Astrocyte (in vitro differentiated cells and primary cell): ENCODE measurements around the gene KPNA5. TPM values are rescaled to one million over a fixed set of nuclear protein-coding genes. Genes with fewer than 3 reads are reported as not detected.

Source experiments
- DNase-seq: peaks from one replicate; pipeline ENCODE4 v3.0.0-alpha.2; 2010; ENCODE audit warnings: low read depth
- FAIRE-seq: peaks from 2 replicates; lab custom pipeline; 2011; peaks lifted over from hg19 to GRCh38; lab: Jason Lieb, UNC
- H2AFZ ChIP-seq: 2 replicates; pipeline ENCODE4 v1.6.0; 2012; ENCODE audit warnings: low read depth, low read length, inconsistent platforms
- H3K27ac ChIP-seq: 2 replicates; pipeline ENCODE4 v1.5.1; 2011; ENCODE audit warnings: low read depth, low read length, inconsistent platforms
- H3K27me3 ChIP-seq: 2 replicates; pipeline ENCODE4 v1.6.0; 2011; ENCODE audit warnings: low read length, inconsistent platforms; ENCODE audit not compliant: insufficient read depth
- H3K36me3 ChIP-seq: 2 replicates; pipeline ENCODE4 v1.5.1; 2011; ENCODE audit warnings: low read length, inconsistent platforms; ENCODE audit not compliant: insufficient read depth
- H3K4me1 ChIP-seq: 2 replicates; pipeline ENCODE4 v1.5.1; 2011; ENCODE audit warnings: low read length, inconsistent platforms; ENCODE audit not compliant: insufficient read depth
- H3K4me2 ChIP-seq: 2 replicates; pipeline ENCODE4 v1.6.0; 2012; ENCODE audit warnings: low read length, inconsistent platforms
- H3K4me3 ChIP-seq: 2 replicates; pipeline ENCODE4 v1.5.1; 2011; ENCODE audit warnings: low read depth, mild to moderate bottlenecking, low read length, inconsistent platforms; ENCODE audit not compliant: insufficient read depth
- H3K79me2 ChIP-seq: 2 replicates; pipeline ENCODE4 v1.6.0; 2012; ENCODE audit warnings: mild to moderate bottlenecking, low read length, inconsistent platforms; ENCODE audit not compliant: insufficient read depth
- H3K9ac ChIP-seq: 2 replicates; pipeline ENCODE4 v1.6.0; 2012; ENCODE audit warnings: mild to moderate bottlenecking, low read length, inconsistent platforms
- H3K9me3 ChIP-seq: 2 replicates; pipeline ENCODE4 v1.5.1; 2012; ENCODE audit warnings: low read depth, mild to moderate bottlenecking, low read length, inconsistent platforms; ENCODE audit not compliant: insufficient read depth
- H4K20me1 ChIP-seq: 2 replicates; pipeline ENCODE4 v1.6.0; 2012; ENCODE audit warnings: low read length, inconsistent platforms; ENCODE audit not compliant: insufficient read depth
- H3K27ac Mint-ChIP-seq: one replicate; pipeline ENCODE4 v1.8.0; 2021; ENCODE audit warnings: mild to moderate bottlenecking, mixed read lengths; ENCODE audit not compliant: unreplicated experiment
- H3K27me3 Mint-ChIP-seq: one replicate; pipeline ENCODE4 v1.8.0; 2021; ENCODE audit warnings: low read depth, mixed read lengths; ENCODE audit not compliant: unreplicated experiment
- H3K36me3 Mint-ChIP-seq: one replicate; pipeline ENCODE4 v1.8.0; 2021; ENCODE audit warnings: low read depth, mixed read lengths; ENCODE audit not compliant: unreplicated experiment
- H3K4me1 Mint-ChIP-seq: one replicate; pipeline ENCODE4 v1.8.0; 2021; ENCODE audit warnings: low read depth, mixed read lengths; ENCODE audit not compliant: unreplicated experiment
- H3K4me3 Mint-ChIP-seq: one replicate; pipeline ENCODE4 v1.8.0; 2021; ENCODE audit warnings: mild to moderate bottlenecking, moderate library complexity, mixed read lengths; ENCODE audit not compliant: unreplicated experiment
- H3K9me3 Mint-ChIP-seq: one replicate; pipeline ENCODE4 v1.8.0; 2021; ENCODE audit warnings: mild to moderate bottlenecking, mixed read lengths; ENCODE audit not compliant: unreplicated experiment
- EZH2 ChIP-seq: IDR thresholded peaks from 2 replicates; pipeline ENCODE4 v1.6.1; 2012; ENCODE audit warnings: mild to moderate bottlenecking, low read length, inconsistent platforms; ENCODE audit not compliant: insufficient read depth
- total RNA-seq: library from RNA; stranded (reverse); gene quantifications from 2 replicates; pipeline ENCODE4 v1.2.1, GENCODE V29; 2021
- TF ChIP-seq, protein P1 (sequence below): IDR thresholded peaks from 2 replicates; pipeline ENCODE4 v1.5.1; 2011; ENCODE audit warnings: low read depth, mild to moderate bottlenecking, inconsistent platforms, low read length, moderate library complexity; ENCODE audit not compliant: insufficient read depth

The KPNA5 gene
- total RNA-seq, 1 donor from 2014 or later: 14.3 TPM

DNA sequence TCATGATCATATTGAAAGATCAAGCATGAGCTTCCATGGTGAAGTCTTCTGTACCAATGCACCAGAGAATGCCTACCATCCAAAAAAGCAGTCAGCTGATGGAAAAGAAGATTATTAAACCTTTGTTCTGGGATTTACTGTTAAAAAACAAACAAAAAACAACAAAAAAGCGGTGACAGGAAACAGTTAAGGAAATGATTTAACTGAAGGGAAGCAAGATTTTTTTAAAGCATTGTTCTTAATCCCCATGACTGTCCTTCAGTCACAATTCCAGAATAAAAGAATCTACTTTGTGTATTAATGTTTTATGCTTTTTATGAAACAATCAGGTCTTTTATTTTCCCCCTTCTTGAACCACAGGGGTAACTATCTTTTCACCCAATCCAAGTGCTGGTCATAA lies 60.6 kb downstream of the KPNA5 start:
- no peaks in the 10 kb centered on the region for H3K27me3 Mint-ChIP-seq
- no peaks in the 10 kb centered on the region for H3K79me2 ChIP-seq
- no peak overlapping the region for H3K4me3 ChIP-seq
- no peaks in the 10 kb centered on the region for H3K36me3 ChIP-seq
- H3K4me1 Mint-ChIP-seq: no peaks in the 10 kb centered on the region
- TF ChIP-seq EZH2: no peak
- TF ChIP-seq, protein P1, sequence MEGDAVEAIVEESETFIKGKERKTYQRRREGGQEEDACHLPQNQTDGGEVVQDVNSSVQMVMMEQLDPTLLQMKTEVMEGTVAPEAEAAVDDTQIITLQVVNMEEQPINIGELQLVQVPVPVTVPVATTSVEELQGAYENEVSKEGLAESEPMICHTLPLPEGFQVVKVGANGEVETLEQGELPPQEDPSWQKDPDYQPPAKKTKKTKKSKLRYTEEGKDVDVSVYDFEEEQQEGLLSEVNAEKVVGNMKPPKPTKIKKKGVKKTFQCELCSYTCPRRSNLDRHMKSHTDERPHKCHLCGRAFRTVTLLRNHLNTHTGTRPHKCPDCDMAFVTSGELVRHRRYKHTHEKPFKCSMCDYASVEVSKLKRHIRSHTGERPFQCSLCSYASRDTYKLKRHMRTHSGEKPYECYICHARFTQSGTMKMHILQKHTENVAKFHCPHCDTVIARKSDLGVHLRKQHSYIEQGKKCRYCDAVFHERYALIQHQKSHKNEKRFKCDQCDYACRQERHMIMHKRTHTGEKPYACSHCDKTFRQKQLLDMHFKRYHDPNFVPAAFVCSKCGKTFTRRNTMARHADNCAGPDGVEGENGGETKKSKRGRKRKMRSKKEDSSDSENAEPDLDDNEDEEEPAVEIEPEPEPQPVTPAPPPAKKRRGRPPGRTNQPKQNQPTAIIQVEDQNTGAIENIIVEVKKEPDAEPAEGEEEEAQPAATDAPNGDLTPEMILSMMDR: no peak
- H3K36me3 Mint-ChIP-seq: peaks cover 8% of the 10 kb centered on the region
- no peaks in the 10 kb centered on the region for H4K20me1 ChIP-seq
- no peak overlapping the region for H3K9ac ChIP-seq
- DNase-seq (no peak), FAIRE-seq (no peak)
- no peak overlapping the region for H3K4me2 ChIP-seq
- H3K27ac ChIP-seq: no peak overlapping the region
- H3K27me3 ChIP-seq: no peaks in the 10 kb centered on the region
- H2AFZ ChIP-seq: no peak overlapping the region
- H3K9me3 Mint-ChIP-seq: peaks cover 8% of the 10 kb centered on the region
- no peaks in the 10 kb centered on the region for H3K4me1 ChIP-seq
- H3K4me3 Mint-ChIP-seq: no peak overlapping the region
- H3K9me3 ChIP-seq: no peaks in the 10 kb centered on the region
- H3K27ac Mint-ChIP-seq: no peak overlapping the region

DNA sequence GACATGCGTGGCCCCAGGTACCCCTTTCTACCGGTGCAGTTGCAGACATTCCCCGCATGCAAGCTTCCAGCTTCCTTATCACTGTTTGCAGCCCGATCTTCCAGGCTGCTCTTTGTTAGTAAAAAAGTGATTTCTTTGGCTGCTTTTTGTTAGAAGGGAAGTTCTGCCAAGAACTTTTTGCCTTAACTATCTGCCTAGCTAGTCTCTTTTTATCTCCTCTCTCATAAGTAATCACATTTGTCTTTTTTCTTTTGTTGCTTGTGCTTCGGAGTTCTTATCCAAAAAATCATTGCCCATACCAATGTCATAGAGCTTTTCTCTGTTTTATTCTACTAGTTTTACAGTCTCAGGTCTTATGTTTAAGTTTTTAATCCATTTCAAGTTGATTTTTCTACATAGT lies 64.2 kb downstream of the KPNA5 start:
- FAIRE-seq: no peak
- no peak overlapping the region for H3K27ac Mint-ChIP-seq
- H3K27me3 Mint-ChIP-seq: no peaks in the 10 kb centered on the region

DNA sequence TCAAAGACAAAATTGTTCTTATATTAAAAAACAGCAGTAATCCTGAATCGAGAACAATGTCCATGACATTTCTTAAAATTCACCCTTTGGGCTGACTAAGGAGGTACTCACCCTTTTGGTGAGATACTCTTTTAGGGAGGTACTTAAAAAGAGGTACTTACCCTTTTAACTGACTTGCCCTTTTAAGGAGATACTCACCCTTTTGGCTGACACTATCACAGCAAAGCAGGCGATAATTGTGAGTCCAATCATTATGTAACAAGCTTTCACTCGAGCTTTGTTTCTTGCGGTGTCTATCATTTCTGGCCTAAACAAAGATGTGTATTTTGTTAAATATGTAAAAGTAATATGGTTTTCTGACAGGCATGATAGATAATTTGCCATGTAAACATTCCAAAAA lies 80.8 kb downstream of the KPNA5 start:
- FAIRE-seq: no peak

More for the DNA sequence above, 64.2 kb downstream of the KPNA5 start:
- Histone ChIP-seq H4K20me1 (no peaks in the 10 kb centered on the region), H3K36me3 (no peaks in the 10 kb centered on the region), H3K4me1 (no peaks in the 10 kb centered on the region), H3K4me3 (no peak overlapping the region), H3K9ac (no peak overlapping the region), H3K27ac (no peak overlapping the region), H2AFZ (no peak overlapping the region), H3K27me3 (no peaks in the 10 kb centered on the region), H3K79me2 (no peaks in the 10 kb centered on the region), H3K9me3 (no peaks in the 10 kb centered on the region), H3K4me2 (no peak overlapping the region)
- no peak for DNase-seq
- no peaks in the 10 kb centered on the region for H3K36me3 Mint-ChIP-seq
- H3K9me3 Mint-ChIP-seq: peaks cover 4% of the 10 kb centered on the region
- TF ChIP-seq, protein P1: no peak
- TF ChIP-seq EZH2: no peak
- H3K4me3 Mint-ChIP-seq: no peak overlapping the region
- H3K4me1 Mint-ChIP-seq: no peaks in the 10 kb centered on the region

More for the DNA sequence above, 80.8 kb downstream of the KPNA5 start:
- H3K4me3 ChIP-seq: no peak overlapping the region
- no peaks in the 10 kb centered on the region for H3K36me3 ChIP-seq
- H3K4me1 ChIP-seq: peaks cover 7% of the 10 kb centered on the region
- no peaks in the 10 kb centered on the region for H3K9me3 ChIP-seq
- no peak overlapping the region for H3K27ac Mint-ChIP-seq
- H4K20me1 ChIP-seq: no peaks in the 10 kb centered on the region
- peaks cover 7% of the 10 kb centered on the region for H3K27me3 ChIP-seq
- DNase-seq: no peak
- TF ChIP-seq EZH2: no peak
- TF ChIP-seq, protein P1: no peak
- H3K9me3 Mint-ChIP-seq: no peaks in the 10 kb centered on the region
- no peak overlapping the region for H3K9ac ChIP-seq
- no peaks in the 10 kb centered on the region for H3K79me2 ChIP-seq
- peaks cover 21% of the 10 kb centered on the region for H3K27me3 Mint-ChIP-seq
- H3K4me2 ChIP-seq: no peak overlapping the region
- no peak overlapping the region for H3K27ac ChIP-seq
- no peaks in the 10 kb centered on the region for H3K36me3 Mint-ChIP-seq
- H2AFZ ChIP-seq: no peak overlapping the region
- H3K4me1 Mint-ChIP-seq: no peaks in the 10 kb centered on the region
- H3K4me3 Mint-ChIP-seq: no peak overlapping the region
